Brain microvascular endothelial cell (primary cell): ENCODE measurements around the gene M1AP.

Source experiments
- DNase-seq: peaks from one replicate; pipeline ENCODE4 v3.0.0-alpha.2; 2020
- H3K27ac ChIP-seq: fragments of 250-450 bp; sonication (Bioruptor Pico); 2 replicates; pipeline ENCODE4 v1.5.1; 2020; ENCODE audit warnings: mild to moderate bottlenecking, moderate library complexity
- H3K27me3 ChIP-seq: fragments of 250-450 bp; sonication (Bioruptor Pico); replicated peaks from 2 replicates; pipeline ENCODE4 v1.5.1; 2020; ENCODE audit warnings: mild to moderate bottlenecking
- H3K36me3 ChIP-seq: fragments of 250-450 bp; sonication (Bioruptor Pico); replicated peaks from 2 replicates; pipeline ENCODE4 v1.5.1; 2020; ENCODE audit warnings: mild to moderate bottlenecking
- H3K4me3 ChIP-seq: 2 replicates; pipeline ENCODE4 v1.5.1; 2011; ENCODE audit warnings: low read depth, mild to moderate bottlenecking, control low read depth, low read length, moderate library complexity
- in situ Hi-C: cut with HindIII; loops from 2 replicates; pipeline ENCODE4 v1.10.0; 2017; ENCODE audit warnings: low sequenced_read_pairs, low pct_ligation_motif_present
- TF ChIP-seq, protein P1 (sequence below): IDR thresholded peaks from 2 replicates; pipeline ENCODE4 v1.5.1; 2011; ENCODE audit warnings: low read depth, mild to moderate bottlenecking, moderate library complexity, low read length, control low read depth, inconsistent platforms; ENCODE audit errors: missing control alignments

M1AP gene

DNA sequence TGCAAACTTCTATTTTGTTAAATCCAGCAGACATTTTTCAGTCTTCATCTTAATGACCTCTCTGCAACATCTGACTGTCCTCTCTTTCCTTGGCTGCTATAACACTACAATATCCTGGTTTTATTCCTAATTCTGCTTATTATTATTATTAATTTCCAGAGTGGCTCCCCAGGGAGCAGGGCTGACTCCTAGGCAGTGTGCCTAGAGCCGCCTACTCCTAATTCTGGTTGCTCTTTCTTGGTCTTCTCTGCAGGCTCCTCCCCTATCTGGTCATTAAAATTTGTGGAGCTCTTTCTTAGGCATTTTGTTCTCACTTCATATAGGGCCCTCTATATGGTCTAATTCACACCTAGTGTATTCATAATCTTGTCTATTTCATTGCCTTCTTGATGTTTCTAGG, 105.2 kb downstream of the M1AP start:
- Histone ChIP-seq H3K27ac (no peak overlapping the region), H3K27me3 (no peaks in the 10 kb centered on the region), H3K4me3 (no peak overlapping the region), H3K36me3 (no peaks in the 10 kb centered on the region)
- DNase-seq, result no peak
- in situ Hi-C loops, result no loop called here
- TF ChIP-seq, protein P1, sequence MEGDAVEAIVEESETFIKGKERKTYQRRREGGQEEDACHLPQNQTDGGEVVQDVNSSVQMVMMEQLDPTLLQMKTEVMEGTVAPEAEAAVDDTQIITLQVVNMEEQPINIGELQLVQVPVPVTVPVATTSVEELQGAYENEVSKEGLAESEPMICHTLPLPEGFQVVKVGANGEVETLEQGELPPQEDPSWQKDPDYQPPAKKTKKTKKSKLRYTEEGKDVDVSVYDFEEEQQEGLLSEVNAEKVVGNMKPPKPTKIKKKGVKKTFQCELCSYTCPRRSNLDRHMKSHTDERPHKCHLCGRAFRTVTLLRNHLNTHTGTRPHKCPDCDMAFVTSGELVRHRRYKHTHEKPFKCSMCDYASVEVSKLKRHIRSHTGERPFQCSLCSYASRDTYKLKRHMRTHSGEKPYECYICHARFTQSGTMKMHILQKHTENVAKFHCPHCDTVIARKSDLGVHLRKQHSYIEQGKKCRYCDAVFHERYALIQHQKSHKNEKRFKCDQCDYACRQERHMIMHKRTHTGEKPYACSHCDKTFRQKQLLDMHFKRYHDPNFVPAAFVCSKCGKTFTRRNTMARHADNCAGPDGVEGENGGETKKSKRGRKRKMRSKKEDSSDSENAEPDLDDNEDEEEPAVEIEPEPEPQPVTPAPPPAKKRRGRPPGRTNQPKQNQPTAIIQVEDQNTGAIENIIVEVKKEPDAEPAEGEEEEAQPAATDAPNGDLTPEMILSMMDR, result no peak

DNA sequence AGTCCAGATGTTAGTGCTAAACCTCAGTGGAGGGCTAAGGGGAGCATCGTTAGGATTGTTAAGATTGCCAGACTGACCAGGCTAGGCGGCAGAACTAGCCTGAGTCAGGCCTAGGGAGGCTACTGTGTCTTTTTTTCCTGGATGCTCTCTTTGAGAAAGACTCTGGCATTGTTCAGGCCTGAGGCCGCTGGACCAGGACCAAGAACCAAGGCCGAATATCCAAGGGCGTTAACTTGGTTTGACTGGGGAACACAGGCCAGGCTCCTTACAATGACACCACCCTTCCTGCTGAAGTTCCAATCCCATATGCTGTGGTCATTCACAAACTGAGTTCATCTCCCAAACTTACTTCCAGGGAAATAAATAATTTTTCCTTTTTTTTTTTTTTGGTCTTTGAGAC, 107.8 kb downstream of the M1AP start:
- in situ Hi-C loops, result no loop called here
- DNase-seq, result no peak
- TF ChIP-seq, protein P1, result no peak
- H3K36me3 ChIP-seq, result no peaks in the 10 kb centered on the region
- H3K4me3 ChIP-seq, result no peak overlapping the region
- no peak overlapping the region for H3K27ac ChIP-seq
- no peaks in the 10 kb centered on the region for H3K27me3 ChIP-seq

DNA sequence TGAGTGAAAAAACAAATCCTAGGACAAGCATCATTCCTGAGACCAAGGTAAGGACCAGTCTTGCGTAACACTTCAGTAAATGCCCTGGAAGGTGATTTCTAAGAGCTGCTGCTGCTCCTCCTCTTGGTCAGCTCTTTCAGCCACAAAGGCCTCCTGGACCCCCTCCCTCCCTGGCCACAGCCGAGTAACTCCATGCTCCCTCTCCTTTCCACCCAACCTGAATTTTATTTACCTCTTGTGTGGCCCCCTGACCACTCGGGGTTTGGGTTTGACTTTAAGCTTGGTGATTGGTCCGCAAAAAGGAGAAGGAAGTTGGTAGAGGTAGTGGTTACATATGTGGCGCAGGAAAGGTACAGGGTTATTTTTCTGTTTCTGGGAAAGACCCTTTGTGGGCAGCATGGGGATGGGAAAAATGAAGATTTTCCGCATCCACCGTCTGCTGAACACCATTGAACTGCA, 109.2 kb downstream of the M1AP start:
- no peaks in the 10 kb centered on the region for H3K27me3 ChIP-seq
- in situ Hi-C loops, result no loop called here
- H3K4me3 ChIP-seq, result no peak overlapping the region
- no peak overlapping the region for H3K27ac ChIP-seq
- no peaks in the 10 kb centered on the region for H3K36me3 ChIP-seq
- TF ChIP-seq, protein P1, result no peak
- DNase-seq, result no peak

DNA sequence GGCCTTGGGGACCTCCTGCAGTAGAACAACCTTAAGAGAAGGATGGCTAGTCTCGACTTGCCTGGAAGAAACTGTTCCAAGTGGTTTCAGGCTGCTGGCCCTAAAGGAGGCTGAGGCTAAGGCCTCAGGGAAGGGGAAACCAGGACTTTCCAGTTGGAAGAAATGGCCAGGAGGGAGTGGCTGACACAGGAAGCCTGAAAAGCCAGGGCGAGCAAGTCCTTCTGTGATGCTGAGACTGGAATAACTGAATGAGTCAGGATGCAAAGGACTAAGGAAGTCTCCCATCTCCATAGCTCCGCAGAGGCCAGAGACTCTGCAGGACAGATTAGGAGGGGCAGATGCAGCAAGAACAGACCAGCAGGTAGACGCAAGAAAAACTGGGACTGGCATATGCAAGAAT, 111.0 kb downstream of the M1AP start:
- Histone ChIP-seq H3K27ac (no peak overlapping the region), H3K36me3 (peaks cover 3% of the 10 kb centered on the region), H3K4me3 (no peak overlapping the region), H3K27me3 (no peaks in the 10 kb centered on the region)
- TF ChIP-seq, protein P1, result no peak
- no peak for DNase-seq
- in situ Hi-C loops, result no loop called here

DNA sequence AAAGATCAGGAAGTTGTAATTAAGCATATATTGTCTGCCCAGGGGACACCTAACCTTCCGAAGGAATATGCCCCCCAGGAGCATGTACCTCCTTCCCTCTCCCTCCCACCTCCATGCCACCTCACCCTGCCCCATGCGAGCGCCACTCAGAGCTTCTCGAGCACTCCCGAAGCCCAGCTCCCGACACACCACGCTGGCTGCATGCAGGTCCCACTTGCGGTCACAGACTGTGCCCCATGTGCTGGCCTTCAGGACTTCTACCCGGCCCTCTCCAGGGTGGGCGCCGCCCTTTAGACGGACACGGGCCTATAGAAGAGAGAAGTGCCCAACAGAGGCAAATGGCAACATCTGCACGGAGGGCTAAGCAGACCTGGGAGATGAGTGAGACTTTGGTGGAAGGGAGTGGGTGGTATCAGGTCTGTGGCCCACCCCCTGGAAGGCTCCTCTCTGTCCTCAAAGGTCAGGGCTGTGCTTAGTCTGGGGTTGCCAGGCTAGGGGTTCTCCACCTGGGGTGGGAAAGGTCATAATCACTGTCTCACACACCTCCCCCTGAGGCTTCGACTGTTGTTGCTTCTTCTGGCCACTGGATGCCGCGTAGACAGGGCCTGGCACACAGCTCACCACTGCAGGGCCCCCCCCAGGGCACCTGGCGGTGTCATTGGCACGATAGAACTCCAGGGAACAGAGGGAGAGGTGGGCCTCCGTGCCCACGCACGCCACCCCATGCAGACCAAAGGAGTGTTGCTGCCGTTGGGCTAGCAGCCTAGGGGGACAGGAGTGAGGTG, 111.8 kb downstream of the M1AP start:
- Histone ChIP-seq H3K27me3 (no peaks in the 10 kb centered on the region), H3K36me3 (peaks cover 3% of the 10 kb centered on the region), H3K4me3 (no peak overlapping the region), H3K27ac (no peak overlapping the region)
- TF ChIP-seq, protein P1, result no peak
- in situ Hi-C loops, result no loop called here
- no peak for DNase-seq
